Measurements from ENCODE around the gene FZD7. TPM values are rescaled to one million over a fixed set of nuclear protein-coding genes. Genes with fewer than 3 reads are reported as not detected.

FZD7 gene
- total and polyA plus RNA-seq, 2 donors (not counting 1 experiment from before 2014, with no cell fraction given), result 0.67 to 2.1 TPM

GRCh38 chr2:202035089-202035940, 1.7 kb downstream of the FZD7 start:
- Mint-ChIP-seq H3K27ac (peak overlapping the region; percentile 65), H3K4me3 (no peak overlapping the region), H3K4me1 (peaks cover 13% of the 10 kb centered on the region), H3K27me3 (peaks cover 36% of the 10 kb centered on the region), H3K9me3 (ENCODE audit: insufficient read depth) (no peaks in the 10 kb centered on the region)
- intact Hi-C loops (cut with micrococcal nuclease), result loop anchor here (10.0 kb wide), 4 partner anchors 199 to 879 kb away; partner anchors contain the start of genes BMPR2, CARF, SUMO1 and WDR12
- no peaks in the 10 kb centered on the region for H3K36me3 ChIP-seq (replicated peaks in 1 of 2; ENCODE audit: control extremely low read depth in 1 of 2, control insufficient read depth in 1 of 2, extremely low read depth in 1 of 2, insufficient read depth in 2 of 2, low read length in 1 of 2)
- H3K4me2 ChIP-seq (replicated peaks; ENCODE audit: low read depth, low read length, poor library complexity, severe bottlenecking), result peak overlapping the region; percentile 98
- ChIA-PET CTCF (no interaction called here), POLR2A (no interaction called here)
- DNase-seq (peak; percentile 49), ATAC-seq (ENCODE audit: low read depth) (no peak)
- H4K20me1 ChIP-seq (ENCODE audit: control insufficient read depth, insufficient read depth, low read length, poor library complexity, severe bottlenecking), result no peaks in the 10 kb centered on the region
- peak overlapping the region in 4 of 5 experiments; percentile 52 to 89 (median 78) for H3K4me3 ChIP-seq (ENCODE audit: control extremely low read depth in 1 of 5, extremely low read depth in 1 of 5, insufficient read depth in 1 of 5, low read depth in 2 of 5, low read length in 4 of 5)
- WGBS (ENCODE audit: insufficient coverage), result 41% methylated on average over 78 of the region's 78 CpGs
- peak overlapping the region; percentile 80 for H3K9ac ChIP-seq (ENCODE audit: low read length)
- TF ChIP-seq CTCF (IDR thresholded peaks at IDR 0.05) (peak; percentile 18), EZH2 (IDR thresholded peaks at IDR 0.05; ENCODE audit: borderline replicate concordance, insufficient read depth, low read depth, low read length, poor library complexity, severe bottlenecking) (peak; percentile 94)
- peaks cover 0 to 14% (median 0%) of the 10 kb centered on the region in 3 donors for H3K9me3 ChIP-seq (ENCODE audit: control extremely low read depth in 1 of 3, control insufficient read depth in 2 of 3, insufficient read depth in 1 of 3, low read length in 2 of 3)
- peak overlapping the region; percentile 84 for H2AFZ ChIP-seq (ENCODE audit: insufficient read depth, low read depth, low read length, poor library complexity, severe bottlenecking)
- peaks cover 20 to 25% of the 10 kb centered on the region in 2 donors for H3K4me1 ChIP-seq (ENCODE audit: control insufficient read depth in 2 of 2, insufficient read depth in 2 of 2, low read length in 2 of 2)
- no peaks in the 10 kb centered on the region for H3K79me2 ChIP-seq (ENCODE audit: control insufficient read depth, insufficient read depth, low read length)
- peaks cover 0 to 53% (median 42%) of the 10 kb centered on the region in 4 experiments for H3K27me3 ChIP-seq (replicated peaks in 1 of 4; ENCODE audit: control extremely low read depth in 1 of 4, control insufficient read depth in 3 of 4, insufficient read depth in 4 of 4, low read length in 3 of 4)
- H3K27ac ChIP-seq (ENCODE audit: low read length in 2 of 2), result no peak overlapping the region

DNA sequence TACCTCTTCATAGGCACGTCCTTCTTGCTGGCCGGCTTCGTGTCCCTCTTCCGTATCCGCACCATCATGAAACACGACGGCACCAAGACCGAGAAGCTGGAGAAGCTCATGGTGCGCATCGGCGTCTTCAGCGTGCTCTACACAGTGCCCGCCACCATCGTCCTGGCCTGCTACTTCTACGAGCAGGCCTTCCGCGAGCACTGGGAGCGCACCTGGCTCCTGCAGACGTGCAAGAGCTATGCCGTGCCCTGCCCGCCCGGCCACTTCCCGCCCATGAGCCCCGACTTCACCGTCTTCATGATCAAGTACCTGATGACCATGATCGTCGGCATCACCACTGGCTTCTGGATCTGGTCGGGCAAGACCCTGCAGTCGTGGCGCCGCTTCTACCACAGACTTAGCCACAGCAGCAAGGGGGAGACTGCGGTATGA, 2.3 kb downstream of the FZD7 start:
- Histone ChIP-seq H2AFZ (ENCODE audit: insufficient read depth, low read depth, low read length, poor library complexity, severe bottlenecking) (no peak overlapping the region), H3K9me3 (ENCODE audit: control extremely low read depth in 1 of 3, control insufficient read depth in 2 of 3, insufficient read depth in 1 of 3, low read length in 2 of 3) (peaks cover 0 to 14% (median 0%) of the 10 kb centered on the region in 3 donors), H3K9ac (ENCODE audit: low read length) (no peak overlapping the region), H3K4me3 (ENCODE audit: control extremely low read depth in 1 of 5, extremely low read depth in 1 of 5, insufficient read depth in 1 of 5, low read depth in 2 of 5, low read length in 4 of 5) (no peak overlapping the region), H3K27ac (ENCODE audit: low read length in 2 of 2) (no peak overlapping the region), H3K79me2 (ENCODE audit: control insufficient read depth, insufficient read depth, low read length) (no peaks in the 10 kb centered on the region), H3K27me3 (replicated peaks in 1 of 4; ENCODE audit: control extremely low read depth in 1 of 4, control insufficient read depth in 3 of 4, insufficient read depth in 4 of 4, low read length in 3 of 4) (peaks cover 0 to 53% (median 44%) of the 10 kb centered on the region in 4 experiments), H3K36me3 (replicated peaks in 1 of 2; ENCODE audit: control extremely low read depth in 1 of 2, control insufficient read depth in 1 of 2, extremely low read depth in 1 of 2, insufficient read depth in 2 of 2, low read length in 1 of 2) (no peaks in the 10 kb centered on the region), H3K4me2 (replicated peaks; ENCODE audit: low read depth, low read length, poor library complexity, severe bottlenecking) (peak overlapping the region; percentile 98), H4K20me1 (ENCODE audit: control insufficient read depth, insufficient read depth, low read length, poor library complexity, severe bottlenecking) (no peaks in the 10 kb centered on the region), H3K4me1 (ENCODE audit: control insufficient read depth in 2 of 2, insufficient read depth in 2 of 2, low read length in 2 of 2) (peaks cover 20 to 25% of the 10 kb centered on the region in 2 donors)
- 98% methylated on average over 31 of the region's 32 CpGs for WGBS (ENCODE audit: insufficient coverage)
- TF ChIP-seq CTCF (IDR thresholded peaks at IDR 0.05) (no peak), EZH2 (IDR thresholded peaks at IDR 0.05; ENCODE audit: borderline replicate concordance, insufficient read depth, low read depth, low read length, poor library complexity, severe bottlenecking) (no peak)
- ChIA-PET CTCF (no interaction called here), POLR2A (no interaction called here)
- DNase-seq, result no peak
- no peak for ATAC-seq (ENCODE audit: low read depth)
- Mint-ChIP-seq H3K27me3 (peaks cover 43% of the 10 kb centered on the region), H3K27ac (no peak overlapping the region), H3K9me3 (ENCODE audit: insufficient read depth) (no peaks in the 10 kb centered on the region), H3K4me1 (peaks cover 13% of the 10 kb centered on the region), H3K4me3 (no peak overlapping the region)
- intact Hi-C loops (cut with micrococcal nuclease), result loop anchor here (10.0 kb wide), 4 partner anchors 199 to 879 kb away; partner anchors contain the start of genes BMPR2, CARF, SUMO1 and WDR12

Data from B cell (primary cell).